ENCODE data around the gene PSAPL1. TPM values are rescaled to one million over a fixed set of nuclear protein-coding genes. Genes with fewer than 3 reads are reported as not detected.

PSAPL1 gene
- total RNA-seq, 1 donor from 2014 or later, result not detected

GRCh38 chr4:7451434-7451789, 16.7 kb upstream of the PSAPL1 start:
- no peak for TF ChIP-seq CTCF (conservative IDR thresholded peaks at IDR 0.05; ENCODE audit: low read depth, low read length)
- DNase-seq (ENCODE audit: low read depth), result no peak
- H3K4me3 ChIP-seq (ENCODE audit: low read depth, low read length), result no peak overlapping the region

- H3K4me3 ChIP-seq (ENCODE audit: low read depth, low read length), result no peak overlapping the region
- DNase-seq (ENCODE audit: low read depth), result no peak
- TF ChIP-seq CTCF (conservative IDR thresholded peaks at IDR 0.05; ENCODE audit: low read depth, low read length), result no peak
These were observed 16.2 kb upstream of the PSAPL1 start for GRCh38 chr4:7450775-7451433.

- no peak for TF ChIP-seq CTCF (conservative IDR thresholded peaks at IDR 0.05; ENCODE audit: low read depth, low read length)
- H3K4me3 ChIP-seq (ENCODE audit: low read depth, low read length), result no peak overlapping the region
- DNase-seq (ENCODE audit: low read depth), result no peak
These were observed 13.3 kb upstream of the PSAPL1 start for GRCh38 chr4:7448036-7448435.

GRCh38 chr4:7447236-7447635, 12.5 kb upstream of the PSAPL1 start:
- no peak for DNase-seq (ENCODE audit: low read depth)
- no peak for TF ChIP-seq CTCF (conservative IDR thresholded peaks at IDR 0.05; ENCODE audit: low read depth, low read length)
- H3K4me3 ChIP-seq (ENCODE audit: low read depth, low read length), result no peak overlapping the region

GRCh38 chr4:7444731-7445130, 10.0 kb upstream of the PSAPL1 start:
- DNase-seq (ENCODE audit: low read depth), result no peak
- no peak overlapping the region for H3K4me3 ChIP-seq (ENCODE audit: low read depth, low read length)

GRCh38 chr4:7444314-7444713, 9.6 kb upstream of the PSAPL1 start:
- H3K4me3 ChIP-seq (ENCODE audit: low read depth, low read length), result no peak overlapping the region
- no peak for DNase-seq (ENCODE audit: low read depth)
- no peak for TF ChIP-seq CTCF (conservative IDR thresholded peaks at IDR 0.05; ENCODE audit: low read depth, low read length)

More at GRCh38 chr4:7444731-7445130, 10.0 kb upstream of the PSAPL1 start:
- no peak for TF ChIP-seq CTCF (conservative IDR thresholded peaks at IDR 0.05; ENCODE audit: low read depth, low read length)

GRCh38 chr4:7442574-7443162, 7.9 kb upstream of the PSAPL1 start:
- DNase-seq (ENCODE audit: low read depth), result no peak
- TF ChIP-seq CTCF (conservative IDR thresholded peaks at IDR 0.05; ENCODE audit: low read depth, low read length), result no peak
- H3K4me3 ChIP-seq (ENCODE audit: low read depth, low read length), result no peak overlapping the region

Measured in epithelial cell of proximal tubule (primary cell).